Smooth muscle cell (in vitro differentiated cells): ENCODE results near the gene PLSCR4. TPM values are rescaled to one million over a fixed set of nuclear protein-coding genes. Genes with fewer than 3 reads are reported as not detected.

Experiments used
- DNase-seq: peaks from one replicate; lab custom pipeline; 2025; ENCODE audit not compliant: unreplicated experiment; lab: John Stamatoyannopoulos, UW
- H2AFZ ChIP-seq: fragments of 200-600 bp; sonication (generic); 2 replicates; pipeline ENCODE4 v1.6.0; 2016; ENCODE audit warnings: antibody characterized with exemption, low read depth, mild to moderate bottlenecking
- H3F3A ChIP-seq: fragments of 200-600 bp; sonication (generic); 2 replicates; pipeline ENCODE4 v1.6.0; 2017; ENCODE audit warnings: antibody characterized with exemption, low read depth
- H3K27ac ChIP-seq: fragments of 200-600 bp; sonication (generic); 2 replicates; pipeline ENCODE4 v1.5.1; 2016; ENCODE audit warnings: low read depth, mild to moderate bottlenecking
- H3K27me3 ChIP-seq: fragments of 200-600 bp; sonication (generic); 2 replicates; pipeline ENCODE4 v1.6.1; 2016; ENCODE audit warnings: low read depth, mild to moderate bottlenecking
- H3K36me3 ChIP-seq: fragments of 200-600 bp; sonication (generic); 2 replicates; pipeline ENCODE4 v1.5.1; 2016; ENCODE audit warnings: low read depth
- H3K4me1 ChIP-seq: fragments of 200-600 bp; sonication (generic); 2 replicates; pipeline ENCODE4 v1.5.1; 2016; ENCODE audit warnings: low read depth
- H3K4me2 ChIP-seq: fragments of 200-600 bp; sonication (generic); 2 replicates; pipeline ENCODE4 v1.6.0; 2016; ENCODE audit warnings: mild to moderate bottlenecking
- H3K4me3 ChIP-seq: fragments of 200-600 bp; sonication (generic); 2 replicates; pipeline ENCODE4 v1.5.1; 2016; ENCODE audit warnings: mild to moderate bottlenecking
- H3K79me2 ChIP-seq: fragments of 200-600 bp; sonication (generic); 2 replicates; pipeline ENCODE4 v1.6.0; 2016; ENCODE audit warnings: low read depth, mild to moderate bottlenecking
- H3K9ac ChIP-seq: fragments of 200-600 bp; sonication (generic); 2 replicates; pipeline ENCODE4 v1.6.0; 2016; ENCODE audit warnings: low read depth
- H3K9me3 ChIP-seq: fragments of 200-600 bp; sonication (generic); replicated peaks from 2 replicates; pipeline ENCODE4 v1.5.1; 2016; ENCODE audit warnings: low read depth
- H4K20me1 ChIP-seq: fragments of 200-600 bp; sonication (generic); 2 replicates; pipeline ENCODE4 v1.6.0; 2016; ENCODE audit warnings: low read depth
- WGBS: methylation state at CpG from one replicate; pipeline ENCODE4 v1.1.7; 2016; ENCODE audit warnings: low lambda C conversion rate; 5-methylcytosine and 5-hydroxymethylcytosine counted together
- polyA plus RNA-seq: library from polyadenylated mRNA; unstranded; fragments of >200 nt; fragmentation: Nextera tagmentation; extraction: Ambion mirVana; gene quantifications from 2 replicates; pipeline ENCODE4 v1.2.1, GENCODE V29; 2016
- total RNA-seq: library from RNA; depleted of rRNA; stranded (reverse); fragments of >200 nt; gene quantifications from 2 replicates; pipeline ENCODE4 v1.2.3, GENCODE V29; 2014
- TF ChIP-seq, protein P1 (sequence below): fragments of 200-600 bp; sonication (generic); IDR thresholded peaks from 2 replicates; pipeline ENCODE4 v1.5.1; 2017; ENCODE audit warnings: borderline replicate concordance, mild to moderate bottlenecking, antibody characterized with exemption; ENCODE audit not compliant: insufficient read depth, poor library complexity, severe bottlenecking

PLSCR4 gene
- total and polyA plus RNA-seq, 2 experiments from 2014 or later = 3.8 to 4.8 TPM

DNA sequence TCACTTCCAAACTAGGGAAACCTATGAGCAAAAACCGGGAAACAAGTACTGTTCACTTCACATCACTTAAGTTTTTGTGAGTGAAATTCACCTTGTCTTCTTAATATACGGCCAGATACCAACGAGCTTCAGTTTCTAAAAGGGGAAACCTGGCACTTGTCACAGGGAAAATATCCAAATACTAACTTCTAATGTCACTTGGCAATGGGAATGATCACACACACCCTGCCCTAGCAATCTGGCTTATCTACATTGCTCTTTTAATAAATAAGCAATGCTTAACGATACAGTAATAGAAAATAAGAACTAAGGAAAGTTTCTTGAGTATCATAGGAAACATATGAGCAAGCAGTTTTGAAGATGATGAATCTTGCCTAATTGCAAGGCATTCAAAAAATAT lies 55.3 kb downstream of the PLSCR4 start:
- H3K4me3 ChIP-seq = no peak overlapping the region
- H3K27ac ChIP-seq = no peak overlapping the region
- no peak overlapping the region for H3K9ac ChIP-seq
- H3F3A ChIP-seq = no peaks in the 10 kb centered on the region
- H3K79me2 ChIP-seq = no peaks in the 10 kb centered on the region
- H4K20me1 ChIP-seq = no peaks in the 10 kb centered on the region
- H3K4me1 ChIP-seq = peaks cover 3% of the 10 kb centered on the region
- WGBS = 71% methylated on average over 4 of the region's 4 CpGs
- H3K4me2 ChIP-seq = no peak overlapping the region
- no peaks in the 10 kb centered on the region for H3K9me3 ChIP-seq
- TF ChIP-seq, protein P1, sequence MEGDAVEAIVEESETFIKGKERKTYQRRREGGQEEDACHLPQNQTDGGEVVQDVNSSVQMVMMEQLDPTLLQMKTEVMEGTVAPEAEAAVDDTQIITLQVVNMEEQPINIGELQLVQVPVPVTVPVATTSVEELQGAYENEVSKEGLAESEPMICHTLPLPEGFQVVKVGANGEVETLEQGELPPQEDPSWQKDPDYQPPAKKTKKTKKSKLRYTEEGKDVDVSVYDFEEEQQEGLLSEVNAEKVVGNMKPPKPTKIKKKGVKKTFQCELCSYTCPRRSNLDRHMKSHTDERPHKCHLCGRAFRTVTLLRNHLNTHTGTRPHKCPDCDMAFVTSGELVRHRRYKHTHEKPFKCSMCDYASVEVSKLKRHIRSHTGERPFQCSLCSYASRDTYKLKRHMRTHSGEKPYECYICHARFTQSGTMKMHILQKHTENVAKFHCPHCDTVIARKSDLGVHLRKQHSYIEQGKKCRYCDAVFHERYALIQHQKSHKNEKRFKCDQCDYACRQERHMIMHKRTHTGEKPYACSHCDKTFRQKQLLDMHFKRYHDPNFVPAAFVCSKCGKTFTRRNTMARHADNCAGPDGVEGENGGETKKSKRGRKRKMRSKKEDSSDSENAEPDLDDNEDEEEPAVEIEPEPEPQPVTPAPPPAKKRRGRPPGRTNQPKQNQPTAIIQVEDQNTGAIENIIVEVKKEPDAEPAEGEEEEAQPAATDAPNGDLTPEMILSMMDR = no peak
- no peaks in the 10 kb centered on the region for H3K36me3 ChIP-seq
- DNase-seq = no peak
- H2AFZ ChIP-seq = no peak overlapping the region
- no peaks in the 10 kb centered on the region for H3K27me3 ChIP-seq

DNA sequence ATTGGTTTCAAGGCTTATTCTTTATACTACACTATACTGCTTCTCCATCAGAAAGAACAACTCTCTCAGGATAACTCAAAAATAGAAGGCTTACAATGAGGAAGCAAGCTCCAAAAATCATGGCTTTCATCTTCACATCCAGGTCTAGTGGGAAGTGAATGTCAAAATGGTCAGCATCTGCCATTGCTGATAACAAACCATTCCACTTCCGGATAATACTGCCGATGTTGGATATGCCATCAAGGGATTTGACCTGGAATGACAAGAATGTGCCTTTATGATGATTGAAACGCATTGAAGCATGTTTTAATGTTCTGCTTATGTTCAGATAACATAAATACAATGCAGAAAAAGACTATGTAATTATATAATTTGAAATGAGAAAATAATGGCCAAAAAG lies 55.9 kb downstream of the PLSCR4 start:
- Histone ChIP-seq H2AFZ (no peak overlapping the region), H3K27me3 (no peaks in the 10 kb centered on the region), H3K4me1 (no peaks in the 10 kb centered on the region), H3K9ac (no peak overlapping the region), H3K9me3 (no peaks in the 10 kb centered on the region), H3F3A (no peaks in the 10 kb centered on the region), H3K4me2 (no peak overlapping the region), H4K20me1 (no peaks in the 10 kb centered on the region), H3K4me3 (no peak overlapping the region), H3K79me2 (no peaks in the 10 kb centered on the region), H3K36me3 (no peaks in the 10 kb centered on the region), H3K27ac (no peak overlapping the region)
- WGBS = 78% methylated on average over 3 of the region's 3 CpGs
- TF ChIP-seq, protein P1 = no peak
- no peak for DNase-seq

DNA sequence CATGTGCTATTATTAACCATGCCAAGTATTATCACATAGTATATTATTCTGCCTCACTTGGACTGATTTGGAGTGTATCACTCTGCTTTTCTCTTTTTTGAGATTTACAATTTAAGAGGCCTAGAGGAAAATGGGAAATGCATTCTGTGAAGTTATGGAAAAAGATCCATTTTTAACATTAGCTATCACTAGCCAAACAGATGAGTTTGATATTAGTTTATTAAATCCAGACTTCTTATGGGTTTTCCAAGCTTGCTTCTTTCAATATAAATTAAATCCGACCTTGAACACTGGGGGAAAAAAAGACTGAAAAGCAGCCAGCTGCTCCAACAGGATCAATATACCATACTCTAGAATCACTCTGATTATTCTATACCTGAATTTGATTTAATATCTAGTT lies 59.9 kb downstream of the PLSCR4 start:
- H3K4me2 ChIP-seq = no peak overlapping the region
- no peak overlapping the region for H3K4me3 ChIP-seq
- H3K9ac ChIP-seq = no peak overlapping the region
- no peak overlapping the region for H3K27ac ChIP-seq
- 92% methylated on average over 1 of the region's 1 CpG for WGBS
- H4K20me1 ChIP-seq = no peaks in the 10 kb centered on the region
- H2AFZ ChIP-seq = no peak overlapping the region
- TF ChIP-seq, protein P1 = no peak
- H3K79me2 ChIP-seq = peaks cover 8% of the 10 kb centered on the region
- no peak for DNase-seq
- no peaks in the 10 kb centered on the region for H3F3A ChIP-seq
- no peaks in the 10 kb centered on the region for H3K4me1 ChIP-seq
- no peaks in the 10 kb centered on the region for H3K27me3 ChIP-seq
- no peaks in the 10 kb centered on the region for H3K36me3 ChIP-seq
- no peaks in the 10 kb centered on the region for H3K9me3 ChIP-seq

DNA sequence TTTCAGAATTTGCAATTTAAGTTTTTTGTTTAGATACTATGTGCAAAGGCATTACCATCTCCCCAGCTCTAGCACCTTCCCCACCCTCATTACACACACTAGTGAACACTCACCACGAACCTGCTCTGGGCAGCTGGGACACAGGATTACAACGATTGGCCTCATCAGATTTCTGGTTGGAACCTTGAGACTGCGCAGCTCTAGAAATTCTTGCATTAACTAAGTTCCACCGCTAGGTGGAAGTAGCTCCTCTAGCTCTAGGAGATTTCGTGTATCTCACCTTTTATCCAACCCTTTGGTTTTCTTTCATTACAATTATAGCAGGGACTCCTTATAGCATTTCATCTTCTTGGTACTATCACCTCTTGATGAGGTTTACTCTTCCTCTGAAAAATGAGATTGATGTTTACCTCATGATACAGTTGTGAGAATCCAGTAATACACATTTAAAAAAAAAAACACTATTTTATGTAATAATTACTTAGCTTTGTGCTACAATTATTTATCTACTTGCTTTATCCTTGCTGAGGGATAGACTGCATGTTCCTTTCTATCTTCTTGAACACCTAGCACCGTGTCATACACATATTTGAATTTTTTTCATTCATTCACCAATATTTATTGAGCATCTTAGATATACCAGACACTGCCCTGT lies 61.3 kb downstream of the PLSCR4 start:
- Histone ChIP-seq H3K79me2 (peaks cover 14% of the 10 kb centered on the region), H3K27me3 (no peaks in the 10 kb centered on the region), H4K20me1 (no peaks in the 10 kb centered on the region), H3K4me2 (peak overlapping the region; percentile 32), H3K9me3 (no peaks in the 10 kb centered on the region), H3K4me3 (no peak overlapping the region), H3K36me3 (no peaks in the 10 kb centered on the region), H3K9ac (no peak overlapping the region), H2AFZ (peak overlapping the region; percentile 8), H3K4me1 (no peaks in the 10 kb centered on the region), H3K27ac (no peak overlapping the region), H3F3A (no peaks in the 10 kb centered on the region)
- 4% methylated on average over 6 of the region's 6 CpGs for WGBS
- DNase-seq = no peak
- TF ChIP-seq, protein P1 = peak; percentile 79
